Smooth muscle cell (in vitro differentiated cells): Measurements from ENCODE around the gene CTIF. TPM values are rescaled to one million over a fixed set of nuclear protein-coding genes. Genes with fewer than 3 reads are reported as not detected.

Source experiments
- DNase-seq: peaks from one replicate; lab custom pipeline; 2025; ENCODE audit not compliant: unreplicated experiment; lab: John Stamatoyannopoulos, UW
- H2AFZ ChIP-seq: fragments of 200-600 bp; sonication (generic); 2 replicates; pipeline ENCODE4 v1.6.0; 2016; ENCODE audit warnings: antibody characterized with exemption, low read depth, mild to moderate bottlenecking
- H3F3A ChIP-seq: fragments of 200-600 bp; sonication (generic); 2 replicates; pipeline ENCODE4 v1.6.0; 2017; ENCODE audit warnings: antibody characterized with exemption, low read depth
- H3K27ac ChIP-seq: fragments of 200-600 bp; sonication (generic); 2 replicates; pipeline ENCODE4 v1.5.1; 2016; ENCODE audit warnings: low read depth, mild to moderate bottlenecking
- H3K27me3 ChIP-seq: fragments of 200-600 bp; sonication (generic); 2 replicates; pipeline ENCODE4 v1.6.1; 2016; ENCODE audit warnings: low read depth, mild to moderate bottlenecking
- H3K36me3 ChIP-seq: fragments of 200-600 bp; sonication (generic); 2 replicates; pipeline ENCODE4 v1.5.1; 2016; ENCODE audit warnings: low read depth
- H3K4me1 ChIP-seq: fragments of 200-600 bp; sonication (generic); 2 replicates; pipeline ENCODE4 v1.5.1; 2016; ENCODE audit warnings: low read depth
- H3K4me2 ChIP-seq: fragments of 200-600 bp; sonication (generic); 2 replicates; pipeline ENCODE4 v1.6.0; 2016; ENCODE audit warnings: mild to moderate bottlenecking
- H3K4me3 ChIP-seq: fragments of 200-600 bp; sonication (generic); 2 replicates; pipeline ENCODE4 v1.5.1; 2016; ENCODE audit warnings: mild to moderate bottlenecking
- H3K79me2 ChIP-seq: fragments of 200-600 bp; sonication (generic); 2 replicates; pipeline ENCODE4 v1.6.0; 2016; ENCODE audit warnings: low read depth, mild to moderate bottlenecking
- H3K9ac ChIP-seq: fragments of 200-600 bp; sonication (generic); 2 replicates; pipeline ENCODE4 v1.6.0; 2016; ENCODE audit warnings: low read depth
- H3K9me3 ChIP-seq: fragments of 200-600 bp; sonication (generic); replicated peaks from 2 replicates; pipeline ENCODE4 v1.5.1; 2016; ENCODE audit warnings: low read depth
- H4K20me1 ChIP-seq: fragments of 200-600 bp; sonication (generic); 2 replicates; pipeline ENCODE4 v1.6.0; 2016; ENCODE audit warnings: low read depth
- CTCF ChIP-seq: fragments of 200-600 bp; sonication (generic); IDR thresholded peaks from 2 replicates; pipeline ENCODE4 v1.5.1; 2017; ENCODE audit warnings: borderline replicate concordance, mild to moderate bottlenecking, antibody characterized with exemption; ENCODE audit not compliant: insufficient read depth, poor library complexity, severe bottlenecking
- WGBS: methylation state at CpG from one replicate; pipeline ENCODE4 v1.1.7; 2016; ENCODE audit warnings: low lambda C conversion rate; 5-methylcytosine and 5-hydroxymethylcytosine counted together
- polyA plus RNA-seq: library from polyadenylated mRNA; unstranded; fragments of >200 nt; fragmentation: Nextera tagmentation; extraction: Ambion mirVana; gene quantifications from 2 replicates; pipeline ENCODE4 v1.2.1, GENCODE V29; 2016
- total RNA-seq: library from RNA; depleted of rRNA; stranded (reverse); fragments of >200 nt; gene quantifications from 2 replicates; pipeline ENCODE4 v1.2.3, GENCODE V29; 2014

CTIF gene
- total and polyA plus RNA-seq, 2 experiments from 2014 or later: 22.2 to 25.3 TPM

- no peak overlapping the region for H3K9ac ChIP-seq
- H3F3A ChIP-seq: peaks cover 7% of the 10 kb centered on the region
- H3K79me2 ChIP-seq: peaks cover 12% of the 10 kb centered on the region
- no peak for DNase-seq
- no peak overlapping the region for H3K4me3 ChIP-seq
- peak overlapping the region; percentile 55 for H3K27ac ChIP-seq
- H3K36me3 ChIP-seq: no peaks in the 10 kb centered on the region
- H2AFZ ChIP-seq: no peak overlapping the region
- no peak for TF ChIP-seq CTCF
- no peaks in the 10 kb centered on the region for H3K9me3 ChIP-seq
- peak overlapping the region; percentile 64 for H3K4me2 ChIP-seq
- 93% methylated on average over 6 of the region's 6 CpGs for WGBS
- H3K4me1 ChIP-seq: peaks cover 14% of the 10 kb centered on the region
- no peaks in the 10 kb centered on the region for H4K20me1 ChIP-seq
- H3K27me3 ChIP-seq: no peaks in the 10 kb centered on the region
Measured at GRCh38 chr18:48741866-48742265, 203.0 kb downstream of the CTIF start.

- DNase-seq: no peak
- H3K9ac ChIP-seq: no peak overlapping the region
- H3K27ac ChIP-seq: peak overlapping the region; percentile 55
- no peak for TF ChIP-seq CTCF
- H3K36me3 ChIP-seq: no peaks in the 10 kb centered on the region
- peak overlapping the region; percentile 64 for H3K4me2 ChIP-seq
- H3F3A ChIP-seq: peaks cover 7% of the 10 kb centered on the region
- H3K27me3 ChIP-seq: no peaks in the 10 kb centered on the region
- H3K9me3 ChIP-seq: no peaks in the 10 kb centered on the region
- WGBS: 44% methylated on average over 9 of the region's 9 CpGs
- H3K4me1 ChIP-seq: peaks cover 14% of the 10 kb centered on the region
- H2AFZ ChIP-seq: no peak overlapping the region
- H3K4me3 ChIP-seq: no peak overlapping the region
- no peaks in the 10 kb centered on the region for H4K20me1 ChIP-seq
- H3K79me2 ChIP-seq: peaks cover 12% of the 10 kb centered on the region
Measured at GRCh38 chr18:48742304-48742703, 203.5 kb downstream of the CTIF start.

- Histone ChIP-seq H3F3A (peaks cover 7% of the 10 kb centered on the region), H3K9ac (no peak overlapping the region), H3K4me3 (peak overlapping the region; percentile 4), H2AFZ (no peak overlapping the region), H3K9me3 (no peaks in the 10 kb centered on the region), H3K27ac (peak overlapping the region; percentile 55), H3K4me2 (peak overlapping the region; percentile 64), H3K79me2 (peaks cover 12% of the 10 kb centered on the region), H4K20me1 (no peaks in the 10 kb centered on the region), H3K27me3 (no peaks in the 10 kb centered on the region), H3K36me3 (no peaks in the 10 kb centered on the region), H3K4me1 (peaks cover 14% of the 10 kb centered on the region)
- no peak for DNase-seq
- TF ChIP-seq CTCF: no peak
- WGBS: 35% methylated on average over 11 of the region's 11 CpGs
Measured at GRCh38 chr18:48742706-48743475, 204.1 kb downstream of the CTIF start.

GRCh38 chr18:48743886-48744285 lies 205.1 kb downstream of the CTIF start:
- Histone ChIP-seq H3K4me3 (no peak overlapping the region), H3K9ac (no peak overlapping the region), H3K79me2 (peaks cover 21% of the 10 kb centered on the region), H3K4me1 (peaks cover 14% of the 10 kb centered on the region), H3K27ac (peak overlapping the region; percentile 55), H4K20me1 (no peaks in the 10 kb centered on the region), H3K9me3 (no peaks in the 10 kb centered on the region), H3K27me3 (no peaks in the 10 kb centered on the region), H3K4me2 (peak overlapping the region; percentile 64), H3F3A (peaks cover 7% of the 10 kb centered on the region), H3K36me3 (no peaks in the 10 kb centered on the region), H2AFZ (no peak overlapping the region)
- TF ChIP-seq CTCF: no peak
- 93% methylated on average over 4 of the region's 4 CpGs for WGBS
- DNase-seq: no peak
